Tibial nerve (tissue), 4 donors: ENCODE results near the gene CAMSAP3. TPM values are rescaled to one million over a fixed set of nuclear protein-coding genes. Genes with fewer than 3 reads are reported as not detected.

Experiments used
- DNase-seq, 2 donors: peaks; one replicate each; pipeline ENCODE4 v3.0.0-alpha.2; 2019; ENCODE audit warnings: low spot score in 2 of 2
- H3K27ac ChIP-seq, 4 donors: fragments of 200-600 bp; sonication (generic) in 3 of 4; one replicate each; pipeline ENCODE4 v1.5.1; 2017 to 2019; ENCODE audit warnings: mild to moderate bottlenecking in 1 of 4
- H3K27me3 ChIP-seq, 2 donors: fragments of 200-600 bp; sonication (generic) in 1 of 2; one replicate each; pipeline versions ENCODE4 v1.5.1 to v1.6.0; 2017 to 2019
- H3K36me3 ChIP-seq, 3 donors: fragments of 200-600 bp; sonication (generic); one replicate each; pipeline ENCODE4 v1.5.1; 2018 to 2019
- H3K4me1 ChIP-seq, 4 donors: fragments of 200-600 bp; sonication (generic) in 3 of 4; one replicate each; pipeline ENCODE4 v1.5.1; 2017 to 2019
- H3K4me3 ChIP-seq, 4 donors: fragments of 200-600 bp; sonication (generic) in 3 of 4; one replicate each; pipeline ENCODE4 v1.5.1; 2017 to 2019; ENCODE audit warnings: mild to moderate bottlenecking in 1 of 4, moderate library complexity in 1 of 4
- H3K9me3 ChIP-seq, 4 donors: fragments of 200-600 bp; sonication (generic) in 3 of 4; one replicate each; pipeline ENCODE4 v1.5.1; 2017 to 2019
- CTCF ChIP-seq, 5 experiments: fragments of 200-600 bp in 3 of 5; fragments of 450-650 bp in 2 of 5; sonication (generic) in 3 of 5; IDR thresholded peaks; one replicate each; pipeline ENCODE4 v1.5.1; 2016 to 2019; ENCODE audit warnings: antibody characterized with exemption in 5 of 5, mild to moderate bottlenecking in 3 of 5, moderate library complexity in 2 of 5
- EP300 ChIP-seq, 2 donors: sonication (generic); formaldehyde crosslinking; IDR thresholded peaks; one replicate each; pipeline ENCODE4 v1.6.1; 2017; ENCODE audit warnings: antibody characterized with exemption in 2 of 2, mild to moderate bottlenecking in 1 of 2
- POLR2A ChIP-seq, 2 donors: fragments of 450-650 bp; IDR thresholded peaks; one replicate each; pipeline ENCODE4 v1.6.1; 2017; ENCODE audit warnings: antibody characterized with exemption in 2 of 2, mild to moderate bottlenecking in 2 of 2, moderate library complexity in 2 of 2
- WGBS, 2 donors: methylation state at CpG; one replicate each; pipeline ENCODE4 v1.1.5; 2018; 5-methylcytosine and 5-hydroxymethylcytosine counted together
- total RNA-seq, 4 donors: library from RNA; depleted of rRNA; stranded (reverse); fragments of >200 nt; gene quantifications; one replicate each; pipeline ENCODE4 v1.1.0, GENCODE V29; 2016

Gene CAMSAP3
- total RNA-seq, 4 donors from 2014 or later: not detected

GRCh38 chr19:7561325-7561724, 34.3 kb upstream of the CAMSAP3 start:
- Histone ChIP-seq H3K4me3 (no peak overlapping the region), H3K4me1 (no peaks in the 10 kb centered on the region), H3K27me3 (no peaks in the 10 kb centered on the region), H3K27ac (no peak overlapping the region), H3K36me3 (peaks cover 2 to 70% (median 11%) of the 10 kb centered on the region in 3 donors), H3K9me3 (peaks cover 0 to 7% (median 0%) of the 10 kb centered on the region in 4 donors)
- DNase-seq: no peak
- TF ChIP-seq POLR2A (IDR thresholded peaks at IDR 0.05) (no peak), CTCF (IDR thresholded peaks at IDR 0.05) (no peak), EP300 (IDR thresholded peaks at IDR 0.05) (no peak)
- WGBS, 2 donors: 80 to 92% methylated on average over 7 to 17 of the region's 17 CpGs

GRCh38 chr19:7562646-7563393, 32.8 kb upstream of the CAMSAP3 start:
- peaks cover 0 to 55% (median 0%) of the 10 kb centered on the region in 3 donors for H3K36me3 ChIP-seq

GRCh38 chr19:7564866-7565265, 30.8 kb upstream of the CAMSAP3 start:
- peaks cover 0 to 7% (median 0%) of the 10 kb centered on the region in 4 donors for H3K9me3 ChIP-seq
- H3K27ac ChIP-seq: no peak overlapping the region
- TF ChIP-seq CTCF (IDR thresholded peaks at IDR 0.05): no peak
- TF ChIP-seq POLR2A (IDR thresholded peaks at IDR 0.05): no peak
- no peak for TF ChIP-seq EP300 (IDR thresholded peaks at IDR 0.05)
- no peaks in the 10 kb centered on the region for H3K27me3 ChIP-seq
- H3K4me3 ChIP-seq: no peak overlapping the region
- DNase-seq: no peak
- 85 to 96% methylated on average over 4 of the region's 4 CpGs for WGBS, 2 donors
- H3K4me1 ChIP-seq: no peaks in the 10 kb centered on the region
- peaks cover 0 to 35% (median 0%) of the 10 kb centered on the region in 3 donors for H3K36me3 ChIP-seq

More at GRCh38 chr19:7562646-7563393, 32.8 kb upstream of the CAMSAP3 start:
- Histone ChIP-seq H3K4me1 (no peaks in the 10 kb centered on the region), H3K4me3 (no peak overlapping the region), H3K27ac (no peak overlapping the region), H3K9me3 (peaks cover 0 to 7% (median 0%) of the 10 kb centered on the region in 4 donors), H3K27me3 (no peaks in the 10 kb centered on the region)
- no peak for DNase-seq
- TF ChIP-seq POLR2A (IDR thresholded peaks at IDR 0.05): no peak
- no peak for TF ChIP-seq EP300 (IDR thresholded peaks at IDR 0.05)
- TF ChIP-seq CTCF (IDR thresholded peaks at IDR 0.05): no peak
- WGBS, 2 donors: 52 to 56% methylated on average over 16 of the region's 16 CpGs

GRCh38 chr19:7565332-7565731, 30.3 kb upstream of the CAMSAP3 start:
- Histone ChIP-seq H3K27ac (no peak overlapping the region), H3K4me1 (no peaks in the 10 kb centered on the region), H3K27me3 (no peaks in the 10 kb centered on the region), H3K36me3 (peaks cover 0 to 30% (median 0%) of the 10 kb centered on the region in 3 donors), H3K9me3 (peaks cover 0 to 2% (median 0%) of the 10 kb centered on the region in 4 donors), H3K4me3 (no peak overlapping the region)
- 88 to 94% methylated on average over 5 of the region's 5 CpGs for WGBS, 2 donors
- DNase-seq: no peak
- TF ChIP-seq POLR2A (IDR thresholded peaks at IDR 0.05) (no peak), CTCF (IDR thresholded peaks at IDR 0.05) (no peak), EP300 (IDR thresholded peaks at IDR 0.05) (no peak)

GRCh38 chr19:7570761-7571160, 24.9 kb upstream of the CAMSAP3 start:
- Histone ChIP-seq H3K4me3 (no peak overlapping the region), H3K9me3 (no peaks in the 10 kb centered on the region), H3K27me3 (no peaks in the 10 kb centered on the region), H3K36me3 (no peaks in the 10 kb centered on the region), H3K27ac (no peak overlapping the region), H3K4me1 (no peaks in the 10 kb centered on the region)
- TF ChIP-seq EP300 (IDR thresholded peaks at IDR 0.05): no peak
- no peak for TF ChIP-seq CTCF (IDR thresholded peaks at IDR 0.05)
- DNase-seq: no peak
- 76% methylated on average over 5 of the region's 5 CpGs for WGBS, 2 donors
